Panc1 (cell line): ENCODE data around the gene HELB. TPM values are rescaled to one million over a fixed set of nuclear protein-coding genes. Genes with fewer than 3 reads are reported as not detected.

Experiments used
- ATAC-seq: fragments of 200-7000 bp; cut with Tn5 transposase; 2 replicates; pipeline ENCODE4 v1.9.1; 2020; ENCODE audit warnings: mild to moderate bottlenecking, moderate library complexity
- BruUV-seq: library from RNA; stranded (reverse); fragments of 400-500 nt; replicated peaks from 2 replicates; lab custom pipeline; 2021; lab: Mats Ljungman, UMichigan
- CTCF ChIA-PET: fragments of 300-600 bp; sonication (Branson Sonifier 250); formaldehyde crosslinking; loops from one replicate; lab custom pipeline; 2022; ENCODE audit warnings: antibody characterized with exemption; lab: Charles Lee
- POLR2A ChIA-PET: fragments of 300-600 bp; sonication (Branson Sonifier 250); formaldehyde crosslinking; loops from one replicate; lab custom pipeline; 2022; ENCODE audit warnings: antibody characterized with exemption; lab: Charles Lee
- DNase-seq: peaks from one replicate; pipeline ENCODE4 v3.0.0-alpha.2; 2010; ENCODE audit warnings: low read depth, low spot score
- H3K27ac ChIP-seq: 2 replicates; pipeline ENCODE4 v1.5.1; 2011; ENCODE audit warnings: mild to moderate bottlenecking, low read length, inconsistent platforms
- H3K27me3 ChIP-seq: fragments of 200-500 bp; sonication (Bioruptor generic); 2 replicates; pipeline ENCODE4 v1.6.0; 2014; ENCODE audit warnings: low read length, inconsistent platforms; ENCODE audit not compliant: control insufficient read depth, insufficient read depth
- H3K36me3 ChIP-seq: fragments of 200-500 bp; sonication (Bioruptor generic); 2 replicates; pipeline ENCODE4 v1.5.1; 2014; ENCODE audit warnings: inconsistent platforms, mild to moderate bottlenecking, low read length, moderate library complexity; ENCODE audit not compliant: control insufficient read depth, insufficient read depth
- H3K4me1 ChIP-seq: 2 replicates; pipeline ENCODE4 v1.5.1; 2011; ENCODE audit warnings: inconsistent platforms, mild to moderate bottlenecking, low read length, moderate library complexity; ENCODE audit not compliant: control insufficient read depth, insufficient read depth
- H3K4me3 ChIP-seq, 2 experiments: 2 replicates each; pipeline ENCODE4 v1.5.1; 2011 to 2012; ENCODE audit warnings: low read depth in 2 of 2, low read length in 2 of 2, mild to moderate bottlenecking in 2 of 2, inconsistent platforms in 1 of 2, moderate library complexity in 1 of 2
- H3K9me3 ChIP-seq: fragments of 200-500 bp; sonication (Bioruptor generic); 2 replicates; pipeline ENCODE4 v1.5.1; 2014; ENCODE audit warnings: low read depth, mild to moderate bottlenecking, inconsistent platforms, low read length, moderate library complexity; ENCODE audit not compliant: control insufficient read depth, insufficient read depth
- CTCF ChIP-seq: fragments of 450-650 bp; IDR thresholded peaks from 2 replicates; pipeline ENCODE4 v1.5.1; 2017; ENCODE audit warnings: mild to moderate bottlenecking
- POLR2AphosphoS5 ChIP-seq: IDR thresholded peaks from 2 replicates; pipeline ENCODE4 v1.6.1; 2012; ENCODE audit warnings: mild to moderate bottlenecking, low read depth, low read length, moderate library complexity
- SIN3A ChIP-seq: IDR thresholded peaks from 2 replicates; pipeline ENCODE4 v1.6.1; 2012; ENCODE audit warnings: low read depth, mild to moderate bottlenecking, low read length, moderate library complexity, borderline replicate concordance; ENCODE audit not compliant: insufficient read depth
- TCF7L2 ChIP-seq: IDR thresholded peaks from 2 replicates; pipeline ENCODE4 v1.6.1; 2011; ENCODE audit warnings: mild to moderate bottlenecking, low read depth, low read length, inconsistent platforms
- in situ Hi-C: cut with HindIII; loops from 2 replicates; pipeline ENCODE4 v1.10.0; 2016; ENCODE audit warnings: low sequenced_read_pairs, low pct_unique_long_range_greater_than_20kb
- intact Hi-C: fragments of 100-400 bp; cut with micrococcal nuclease; formaldehyde crosslinking; loops from one replicate; pipeline ENCODE4 v1.10.0; 2022; ENCODE audit not compliant: unreplicated experiment
- total RNA-seq: library from RNA; stranded (reverse); gene quantifications from one replicate; pipeline ENCODE4 v1.2.1, GENCODE V29; 2021; ENCODE audit not compliant: unreplicated experiment
- TF ChIP-seq, protein P1 (sequence below), 2 experiments: IDR thresholded peaks; 2 replicates each; pipeline ENCODE4 v1.6.1; 2011 to 2012; ENCODE audit warnings: low read depth in 2 of 2, control low read depth in 1 of 2, low read length in 1 of 2, mild to moderate bottlenecking in 1 of 2, moderate library complexity in 1 of 2; ENCODE audit not compliant: insufficient read depth in 1 of 2

HELB gene
- total RNA-seq, 1 experiment from 2014 or later, result 4.9 TPM

DNA sequence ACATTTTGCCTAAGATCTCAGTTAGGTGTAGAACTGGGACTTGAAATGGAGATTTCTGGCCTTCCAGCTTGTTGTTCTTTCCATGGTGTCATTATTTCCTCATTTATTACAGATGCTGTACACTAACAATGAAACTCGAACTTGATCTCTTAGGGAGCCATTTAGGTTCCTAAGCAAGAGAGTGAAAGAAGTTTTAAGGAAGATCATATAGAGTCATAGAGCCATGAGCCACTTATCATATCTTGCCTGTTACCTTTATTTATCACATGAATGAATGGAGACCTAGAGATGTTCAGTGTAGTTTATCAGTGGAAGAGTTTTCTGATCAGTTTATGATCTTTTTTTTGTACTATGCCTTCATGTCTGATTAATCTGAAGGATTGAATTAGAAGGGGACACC, 9.9 kb downstream of the HELB start:
- in situ Hi-C loops (no loop called here), intact Hi-C loops (no loop called here)
- Histone ChIP-seq H3K9me3 (no peaks in the 10 kb centered on the region), H3K27me3 (no peaks in the 10 kb centered on the region), H3K27ac (no peak overlapping the region), H3K36me3 (no peaks in the 10 kb centered on the region), H3K4me3 (no peak overlapping the region), H3K4me1 (no peaks in the 10 kb centered on the region)
- ChIA-PET CTCF (no interaction called here), POLR2A (no interaction called here)
- no TSS peak for BruUV-seq
- TF ChIP-seq SIN3A, result no peak
- TF ChIP-seq, protein P1, sequence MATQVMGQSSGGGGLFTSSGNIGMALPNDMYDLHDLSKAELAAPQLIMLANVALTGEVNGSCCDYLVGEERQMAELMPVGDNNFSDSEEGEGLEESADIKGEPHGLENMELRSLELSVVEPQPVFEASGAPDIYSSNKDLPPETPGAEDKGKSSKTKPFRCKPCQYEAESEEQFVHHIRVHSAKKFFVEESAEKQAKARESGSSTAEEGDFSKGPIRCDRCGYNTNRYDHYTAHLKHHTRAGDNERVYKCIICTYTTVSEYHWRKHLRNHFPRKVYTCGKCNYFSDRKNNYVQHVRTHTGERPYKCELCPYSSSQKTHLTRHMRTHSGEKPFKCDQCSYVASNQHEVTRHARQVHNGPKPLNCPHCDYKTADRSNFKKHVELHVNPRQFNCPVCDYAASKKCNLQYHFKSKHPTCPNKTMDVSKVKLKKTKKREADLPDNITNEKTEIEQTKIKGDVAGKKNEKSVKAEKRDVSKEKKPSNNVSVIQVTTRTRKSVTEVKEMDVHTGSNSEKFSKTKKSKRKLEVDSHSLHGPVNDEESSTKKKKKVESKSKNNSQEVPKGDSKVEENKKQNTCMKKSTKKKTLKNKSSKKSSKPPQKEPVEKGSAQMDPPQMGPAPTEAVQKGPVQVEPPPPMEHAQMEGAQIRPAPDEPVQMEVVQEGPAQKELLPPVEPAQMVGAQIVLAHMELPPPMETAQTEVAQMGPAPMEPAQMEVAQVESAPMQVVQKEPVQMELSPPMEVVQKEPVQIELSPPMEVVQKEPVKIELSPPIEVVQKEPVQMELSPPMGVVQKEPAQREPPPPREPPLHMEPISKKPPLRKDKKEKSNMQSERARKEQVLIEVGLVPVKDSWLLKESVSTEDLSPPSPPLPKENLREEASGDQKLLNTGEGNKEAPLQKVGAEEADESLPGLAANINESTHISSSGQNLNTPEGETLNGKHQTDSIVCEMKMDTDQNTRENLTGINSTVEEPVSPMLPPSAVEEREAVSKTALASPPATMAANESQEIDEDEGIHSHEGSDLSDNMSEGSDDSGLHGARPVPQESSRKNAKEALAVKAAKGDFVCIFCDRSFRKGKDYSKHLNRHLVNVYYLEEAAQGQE (IDR thresholded peaks at IDR 0.05; ENCODE audit: insufficient read depth in 1 of 2, low read depth in 2 of 2, low read length in 1 of 2), result no peak
- no peak for TF ChIP-seq POLR2AphosphoS5
- no peak for TF ChIP-seq TCF7L2
- no peak for TF ChIP-seq CTCF
- DNase-seq (no peak), ATAC-seq (no peak)

- no peaks in the 10 kb centered on the region for H3K36me3 ChIP-seq
- no peaks in the 10 kb centered on the region for H3K27me3 ChIP-seq
- H3K27ac ChIP-seq, result no peak overlapping the region
- TF ChIP-seq, protein P1 (IDR thresholded peaks at IDR 0.05; ENCODE audit: insufficient read depth in 1 of 2, low read depth in 2 of 2, low read length in 1 of 2), result no peak
- no peak for TF ChIP-seq POLR2AphosphoS5
- TF ChIP-seq TCF7L2, result no peak
- TF ChIP-seq CTCF, result no peak
- TF ChIP-seq SIN3A, result no peak
- no peaks in the 10 kb centered on the region for H3K4me1 ChIP-seq
- ATAC-seq (no peak), DNase-seq (no peak)
- CTCF ChIA-PET, result no interaction called here
- no peak overlapping the region for H3K4me3 ChIP-seq
- POLR2A ChIA-PET, result interaction anchor here (1.2 kb wide), 1 partner anchor 12 kb away, joined by 6 read pairs; the partner anchor contains the start of gene HELB
- intact Hi-C loops (no loop called here), in situ Hi-C loops (no loop called here)
- no TSS peak for BruUV-seq
- no peaks in the 10 kb centered on the region for H3K9me3 ChIP-seq
Measured at GRCh38 chr12:66314278-66314677, 12.0 kb downstream of the HELB start.
